GM10266 (cell line): ENCODE results near the gene ASB1.

Source experiments
- DNase-seq: peaks from one replicate; pipeline ENCODE4 v3.0.0; 2012; ENCODE audit errors: extremely low spot score
- TF ChIP-seq, protein P1 (sequence below): IDR thresholded peaks from 2 replicates; pipeline ENCODE4 v1.5.1; 2012; ENCODE audit warnings: mild to moderate bottlenecking, low read depth; ENCODE audit not compliant: control insufficient read depth, insufficient read depth; ENCODE audit errors: missing control alignments

ASB1 gene

DNA sequence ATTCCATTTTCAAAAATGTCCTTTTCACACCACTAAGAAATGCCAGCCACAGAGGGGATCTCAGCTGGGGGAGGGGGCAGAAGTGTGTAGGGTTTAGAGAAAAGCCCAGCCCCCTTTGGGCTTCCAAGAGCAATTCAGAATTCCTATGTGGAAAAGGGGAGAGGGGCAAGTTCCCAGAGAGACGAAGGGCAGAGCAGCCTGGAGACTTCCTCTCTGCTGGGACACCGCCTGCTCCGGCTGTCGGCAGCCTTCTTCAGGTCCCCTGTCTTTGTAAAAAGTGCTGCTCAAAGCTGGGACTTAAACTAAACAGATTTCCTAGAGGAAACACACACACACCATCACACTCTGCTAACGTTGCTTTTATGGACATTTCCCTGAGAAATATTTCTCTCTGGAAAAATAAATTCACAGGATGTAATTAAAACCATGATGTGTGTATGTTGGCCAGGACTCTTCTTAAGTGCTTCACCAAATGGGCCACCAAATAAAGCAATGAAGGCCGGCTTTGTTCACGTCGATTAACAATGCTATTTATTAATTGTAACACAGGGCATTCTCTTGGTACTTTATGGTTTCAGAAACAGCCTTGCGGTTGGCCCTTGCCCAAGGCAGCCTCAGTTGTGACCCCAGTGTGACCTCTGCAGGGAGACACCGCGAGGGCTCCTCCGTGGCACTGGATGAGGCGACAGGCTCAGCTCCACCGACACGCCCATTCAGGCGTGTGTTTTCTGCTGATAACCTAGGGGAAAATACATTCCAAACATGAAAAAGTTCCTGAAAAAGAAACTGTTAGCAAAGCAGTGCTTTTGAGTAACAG lies 5.6 kb upstream of the ASB1 start:
- TF ChIP-seq, protein P1, sequence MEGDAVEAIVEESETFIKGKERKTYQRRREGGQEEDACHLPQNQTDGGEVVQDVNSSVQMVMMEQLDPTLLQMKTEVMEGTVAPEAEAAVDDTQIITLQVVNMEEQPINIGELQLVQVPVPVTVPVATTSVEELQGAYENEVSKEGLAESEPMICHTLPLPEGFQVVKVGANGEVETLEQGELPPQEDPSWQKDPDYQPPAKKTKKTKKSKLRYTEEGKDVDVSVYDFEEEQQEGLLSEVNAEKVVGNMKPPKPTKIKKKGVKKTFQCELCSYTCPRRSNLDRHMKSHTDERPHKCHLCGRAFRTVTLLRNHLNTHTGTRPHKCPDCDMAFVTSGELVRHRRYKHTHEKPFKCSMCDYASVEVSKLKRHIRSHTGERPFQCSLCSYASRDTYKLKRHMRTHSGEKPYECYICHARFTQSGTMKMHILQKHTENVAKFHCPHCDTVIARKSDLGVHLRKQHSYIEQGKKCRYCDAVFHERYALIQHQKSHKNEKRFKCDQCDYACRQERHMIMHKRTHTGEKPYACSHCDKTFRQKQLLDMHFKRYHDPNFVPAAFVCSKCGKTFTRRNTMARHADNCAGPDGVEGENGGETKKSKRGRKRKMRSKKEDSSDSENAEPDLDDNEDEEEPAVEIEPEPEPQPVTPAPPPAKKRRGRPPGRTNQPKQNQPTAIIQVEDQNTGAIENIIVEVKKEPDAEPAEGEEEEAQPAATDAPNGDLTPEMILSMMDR: no peak
- no peak for DNase-seq

- DNase-seq: no peak
- TF ChIP-seq, protein P1: no peak
Measured at GRCh38 chr2:238421695-238422035, 5.1 kb upstream of the ASB1 start.

- TF ChIP-seq, protein P1: no peak
- no peak for DNase-seq
Measured at GRCh38 chr2:238422285-238422684, 4.4 kb upstream of the ASB1 start.

DNA sequence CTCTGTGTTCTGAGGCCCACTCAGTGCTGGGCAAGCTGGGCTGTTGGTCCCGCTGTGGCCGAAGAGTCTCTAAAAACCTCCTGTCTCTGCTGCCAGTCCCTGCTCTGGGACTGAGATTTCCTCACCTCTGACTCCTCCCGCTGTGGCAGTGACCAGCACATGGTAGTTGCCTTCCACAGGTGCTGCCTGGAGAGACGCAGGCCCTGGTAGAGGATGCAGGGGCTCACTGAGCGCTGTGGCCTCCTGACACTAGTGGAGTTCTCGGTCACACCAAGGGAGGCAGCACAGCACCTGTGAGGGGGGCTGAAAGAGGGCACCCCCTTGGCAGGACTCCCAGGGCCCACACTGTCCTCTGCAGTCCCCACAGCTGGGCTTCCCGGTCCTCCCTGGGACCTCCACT lies 3.8 kb upstream of the ASB1 start:
- TF ChIP-seq, protein P1: no peak
- DNase-seq: no peak

DNA sequence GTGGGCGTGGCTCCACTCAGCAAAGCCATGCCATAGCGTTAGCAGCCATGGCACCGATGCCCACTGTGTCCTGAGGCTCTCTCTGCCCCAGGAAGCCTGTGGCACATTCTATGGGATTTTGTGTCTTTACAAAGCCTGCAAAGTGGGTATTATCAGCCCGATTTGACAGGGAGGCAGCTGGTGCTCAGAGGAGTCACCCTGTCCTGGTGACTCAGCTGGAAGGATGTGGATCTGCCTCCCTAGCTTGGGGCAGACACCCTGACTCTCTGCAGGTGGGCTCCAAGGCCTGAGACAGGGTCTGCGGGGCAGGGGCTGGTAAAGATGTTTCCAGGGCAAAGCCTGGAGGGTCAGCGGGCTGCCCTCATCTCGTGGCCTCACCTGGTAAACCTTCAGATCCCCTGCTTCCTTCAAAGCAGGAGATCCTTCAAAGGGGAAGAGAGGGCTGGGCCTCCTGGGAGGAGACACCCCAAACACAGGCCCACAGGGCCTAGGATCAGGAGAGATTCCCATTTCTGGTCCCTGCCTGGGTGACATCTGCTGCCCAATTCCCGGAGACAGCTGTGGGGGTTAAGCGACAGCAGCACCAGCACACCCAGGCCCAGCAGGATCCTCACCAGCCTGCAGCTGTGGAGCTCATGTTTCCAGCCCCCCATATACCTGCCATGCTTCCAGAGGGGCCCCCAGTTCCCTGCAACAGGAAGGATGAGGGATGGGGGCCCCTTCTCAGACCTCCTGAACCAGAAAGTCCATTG lies 3.0 kb upstream of the ASB1 start:
- TF ChIP-seq, protein P1: no peak
- DNase-seq: no peak

- no peak for DNase-seq
- TF ChIP-seq, protein P1: no peak
Measured at GRCh38 chr2:238424313-238424700, 2.4 kb upstream of the ASB1 start.

- TF ChIP-seq, protein P1: no peak
- no peak for DNase-seq
Measured at GRCh38 chr2:238425505-238425978, 1.2 kb upstream of the ASB1 start.
